AG04449 (cell line): ENCODE results near the gene SMPX.
"Not testable (repeated sequence)": the region's sequence is repeated elsewhere in the genome, so short reads cannot be mapped to it uniquely, and the experiment has no call there.

ENCODE experiments used
- CTCF ChIA-PET: fragments of 350-600 bp; formaldehyde crosslinking; extraction: SDS; loops from one replicate; lab custom pipeline; 2021; ENCODE audit warnings: antibody characterized with exemption; lab: Yijun Ruan, JAX
- POLR2A ChIA-PET: fragments of 400-600, 350-600 bp; formaldehyde crosslinking; extraction: SDS; loops from one replicate; lab custom pipeline; 2020; ENCODE audit warnings: antibody characterized with exemption, inconsistent platforms; lab: Yijun Ruan, JAX
- DNase-seq: peaks from one replicate; pipeline ENCODE4 v3.0.0-alpha.2; 2010; ENCODE audit warnings: low read depth, low spot score
- H3K4me3 ChIP-seq: 2 replicates; pipeline ENCODE4 v1.5.1; 2011; ENCODE audit warnings: low read depth, mild to moderate bottlenecking, control low read depth, low read length
- CTCF ChIP-seq: IDR thresholded peaks from one replicate; pipeline ENCODE4 v1.5.1; 2011; ENCODE audit warnings: mild to moderate bottlenecking, moderate library complexity, low read length, control low read depth, inconsistent platforms; ENCODE audit not compliant: insufficient read depth; ENCODE audit errors: missing control alignments

The SMPX gene

GRCh38 chrX:21798677-21799219 lies 40.8 kb upstream of the SMPX start:
- H3K4me3 ChIP-seq = no peak overlapping the region
- CTCF ChIA-PET = no interaction called here
- no peak for TF ChIP-seq CTCF
- POLR2A ChIA-PET = no interaction called here
- DNase-seq = no peak

GRCh38 chrX:21781976-21782375 lies 24.1 kb upstream of the SMPX start:
- DNase-seq = no peak
- no peak overlapping the region for H3K4me3 ChIP-seq
- CTCF ChIA-PET = no interaction called here
- TF ChIP-seq CTCF = no peak
- POLR2A ChIA-PET = no interaction called here

GRCh38 chrX:21781525-21781924 lies 23.6 kb upstream of the SMPX start:
- no peak for DNase-seq
- TF ChIP-seq CTCF = no peak
- ChIA-PET POLR2A (no interaction called here), CTCF (no interaction called here)
- no peak overlapping the region for H3K4me3 ChIP-seq

GRCh38 chrX:21779095-21779494 lies 21.2 kb upstream of the SMPX start:
- ChIA-PET POLR2A (no interaction called here), CTCF (no interaction called here)
- DNase-seq = no peak
- no peak for TF ChIP-seq CTCF
- no peak overlapping the region for H3K4me3 ChIP-seq

GRCh38 chrX:21778236-21778635 lies 20.3 kb upstream of the SMPX start:
- H3K4me3 ChIP-seq = no peak overlapping the region
- POLR2A ChIA-PET = no interaction called here
- no peak for TF ChIP-seq CTCF
- DNase-seq = no peak
- CTCF ChIA-PET = no interaction called here

- POLR2A ChIA-PET, CTCF ChIA-PET, DNase-seq, H3K4me3 ChIP-seq: not testable (repeated sequence)
These were observed 17.2 kb upstream of the SMPX start for GRCh38 chrX:21775128-21775527.

- H3K4me3 ChIP-seq, POLR2A ChIA-PET, CTCF ChIA-PET, DNase-seq: not testable (repeated sequence)
These were observed 15.1 kb upstream of the SMPX start for GRCh38 chrX:21773036-21773435.
